GM18499 (cell line): ENCODE measurements around the gene KCTD16.

Experiments
- ATAC-seq: cut with Tn5 transposase; IDR thresholded peaks from one replicate; pipeline ENCODE4 v1.9.1; 2021; ENCODE audit warnings: moderate number of reproducible peaks; ENCODE audit not compliant: insufficient read depth, unreplicated experiment

The KCTD16 gene

DNA sequence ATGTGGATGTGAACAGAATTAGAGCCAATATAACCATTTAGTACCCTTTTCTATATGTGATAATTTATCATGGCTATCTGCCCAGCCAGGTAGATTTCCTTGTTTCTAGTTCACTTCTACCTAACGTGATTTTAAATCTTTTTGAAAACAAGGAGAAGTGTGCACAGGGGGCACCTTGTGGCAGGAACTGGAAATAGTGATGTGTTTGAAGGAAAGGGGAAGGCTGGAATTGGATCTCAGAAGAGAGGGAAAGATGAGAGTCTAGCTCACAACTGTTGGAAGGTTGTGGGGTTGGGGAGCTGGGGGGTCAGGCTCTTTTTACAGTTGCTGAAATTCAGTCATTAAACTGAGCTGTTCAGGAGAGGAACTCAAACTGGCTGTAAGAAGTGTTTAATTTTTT lies 219.5 kb downstream of the KCTD16 start:
- no peak for ATAC-seq

- ATAC-seq = no peak
Measured at GRCh38 chr5:144391044-144391443, 220.4 kb downstream of the KCTD16 start.

DNA sequence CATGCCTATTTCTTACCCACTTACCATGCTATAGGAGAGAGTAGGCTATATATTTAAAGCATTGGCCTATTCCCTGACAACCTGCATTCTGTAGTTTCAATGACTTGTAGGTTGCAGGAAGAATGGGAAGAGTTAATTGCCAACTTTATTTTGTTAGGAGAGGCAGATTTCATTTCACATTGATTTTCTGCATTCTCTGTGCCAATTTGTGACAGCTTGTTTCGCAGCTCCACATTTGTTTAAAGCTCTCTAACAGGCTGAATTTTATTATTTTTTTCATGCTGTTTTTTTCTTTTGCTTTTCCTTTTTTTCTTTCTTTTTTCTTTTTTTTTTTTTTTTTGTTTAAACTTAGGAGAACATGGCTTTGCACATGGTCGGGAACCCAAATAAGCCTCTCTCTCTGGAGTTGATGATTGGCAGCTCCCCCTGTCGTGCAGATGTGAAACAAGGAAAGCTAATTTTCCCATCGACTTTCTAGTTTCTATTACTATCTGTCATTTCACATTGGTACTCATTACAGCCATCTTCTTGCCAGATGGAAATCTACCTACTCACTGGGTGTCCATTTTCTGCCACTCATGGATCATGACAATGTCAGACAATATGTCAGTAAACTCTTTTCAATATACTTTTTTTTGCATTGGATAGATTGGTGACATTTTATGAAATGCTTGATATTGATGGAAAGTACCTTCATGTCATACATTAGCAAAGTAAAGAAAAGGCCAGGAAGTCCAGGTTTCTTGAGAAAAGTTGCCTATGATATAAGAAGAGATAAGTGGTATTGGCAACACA lies 223.2 kb downstream of the KCTD16 start:
- ATAC-seq = no peak

DNA sequence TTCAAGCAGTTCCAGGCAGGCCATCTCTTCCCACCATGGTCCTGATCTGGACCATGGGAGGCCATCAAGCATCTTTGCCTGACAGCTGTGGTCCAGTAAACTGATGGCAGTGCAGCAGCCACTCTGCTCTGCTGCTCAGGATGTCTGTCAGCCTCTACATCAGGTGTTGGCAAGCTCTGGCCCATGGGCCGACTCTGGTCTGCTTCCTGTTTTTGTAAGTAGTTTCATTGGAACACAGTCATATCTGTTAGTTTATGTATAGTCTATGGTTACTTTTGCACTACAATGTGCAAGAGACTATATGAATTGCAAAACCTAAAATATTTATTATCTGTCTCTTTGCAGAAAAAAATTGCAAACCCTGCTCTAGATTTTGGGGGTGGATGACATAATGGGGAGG lies 225.0 kb downstream of the KCTD16 start:
- ATAC-seq = peak; percentile 77

DNA sequence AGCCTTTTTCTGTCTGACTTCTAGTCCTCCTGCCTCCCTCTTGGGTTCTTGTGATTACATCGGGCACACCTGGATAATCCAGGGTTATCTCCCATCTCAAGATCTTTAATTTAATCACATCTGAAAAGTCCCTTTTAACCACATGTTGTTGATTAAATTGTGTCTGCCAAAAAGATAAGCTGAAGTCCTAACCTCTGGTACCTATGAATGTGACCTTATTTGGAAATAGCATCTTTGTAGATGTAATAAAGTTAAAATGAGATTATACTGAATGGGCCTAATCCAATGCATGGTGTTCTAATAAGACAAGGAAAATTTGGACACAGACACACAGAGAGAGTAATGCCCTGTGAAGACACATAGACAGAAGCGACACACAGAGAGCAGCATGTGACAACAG lies 232.4 kb downstream of the KCTD16 start:
- ATAC-seq = no peak

DNA sequence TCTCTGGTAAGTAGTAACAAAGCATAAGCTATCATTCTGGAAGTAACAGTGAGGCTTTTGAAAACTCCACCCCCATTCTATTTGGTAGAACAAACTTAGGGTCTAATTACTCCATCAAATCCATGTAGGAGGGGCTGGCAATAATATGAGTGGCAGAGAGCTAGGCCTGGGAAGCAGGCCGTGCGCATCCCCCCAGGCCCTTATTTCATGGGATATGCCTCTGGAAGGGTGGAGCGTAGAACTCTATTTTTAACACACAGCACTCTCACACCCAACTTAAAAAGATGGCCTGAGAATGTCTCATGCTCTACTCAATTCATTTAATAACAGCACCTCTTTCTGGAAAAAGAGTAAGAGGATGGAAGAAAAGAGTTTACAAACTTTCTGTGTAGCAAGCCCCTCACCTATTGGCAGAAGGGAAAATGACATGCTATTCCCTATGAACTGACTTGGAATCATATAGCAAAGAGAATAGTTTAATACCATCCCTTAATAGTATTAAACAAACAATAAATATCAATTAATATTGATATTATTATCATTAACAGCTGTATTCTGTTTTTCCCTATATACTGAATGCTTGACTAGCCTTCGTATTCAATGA lies 233.2 kb downstream of the KCTD16 start:
- no peak for ATAC-seq

- no peak for ATAC-seq
Measured at GRCh38 chr5:144404672-144405071, 234.0 kb downstream of the KCTD16 start.

- no peak for ATAC-seq
Measured at GRCh38 chr5:144405991-144406390, 235.3 kb downstream of the KCTD16 start.

DNA sequence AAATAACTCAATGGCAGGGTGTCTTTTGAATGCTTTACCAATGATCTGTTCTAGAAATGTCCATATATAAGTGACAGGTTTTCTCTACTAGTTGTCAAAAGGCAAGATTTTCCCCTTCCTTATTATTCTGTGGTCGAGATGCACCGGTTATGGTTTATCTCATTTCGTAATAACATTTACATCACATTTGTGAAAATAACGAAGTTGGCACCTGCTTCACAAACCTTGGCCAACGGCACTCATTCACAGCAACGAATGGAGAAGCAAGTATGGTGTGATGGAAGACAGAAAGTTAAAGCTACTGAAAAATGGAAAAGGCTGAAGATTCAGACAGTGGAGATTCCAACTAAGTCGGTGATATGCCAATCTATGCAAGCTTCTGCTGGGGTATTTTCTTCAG lies 235.8 kb downstream of the KCTD16 start:
- no peak for ATAC-seq

DNA sequence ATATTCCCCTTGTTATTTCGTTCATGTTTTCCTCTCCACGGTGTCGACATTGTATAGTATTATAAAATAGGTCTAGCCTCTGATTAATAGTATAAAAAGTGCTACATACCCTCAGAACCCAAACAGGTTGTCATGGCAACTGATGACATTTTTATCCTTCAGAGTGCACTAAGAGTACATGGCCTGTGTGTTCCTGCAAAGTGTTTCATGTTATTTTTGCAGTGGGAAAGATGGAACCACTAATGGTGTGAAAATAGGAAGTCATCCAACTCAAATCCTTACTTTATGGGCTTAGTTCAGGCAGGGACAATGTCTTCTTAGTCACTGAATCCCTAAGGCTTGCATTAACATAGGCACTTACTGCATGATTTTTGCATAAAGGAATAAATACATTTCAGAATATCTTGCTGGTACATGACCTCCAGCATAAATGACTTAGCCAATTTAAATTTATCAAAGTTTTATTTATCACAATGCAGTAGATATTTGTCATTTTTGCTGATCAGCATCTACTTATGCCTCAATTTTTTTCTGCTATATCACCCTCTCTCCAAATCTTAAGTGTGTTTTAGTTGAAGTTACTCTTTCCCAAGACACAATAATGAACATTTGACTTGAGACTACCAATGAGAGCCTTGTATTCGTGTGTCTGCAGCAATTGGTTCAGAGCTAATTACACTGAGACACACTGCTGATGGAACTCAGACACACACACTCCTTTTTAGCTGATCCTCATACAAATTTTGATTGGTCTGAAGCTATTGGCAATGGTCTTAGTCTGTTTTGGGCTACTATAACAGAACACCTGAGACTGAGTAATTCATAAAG lies 243.7 kb downstream of the KCTD16 start:
- no peak for ATAC-seq

GRCh38 chr5:144416196-144416595 lies 245.5 kb downstream of the KCTD16 start:
- no peak for ATAC-seq

DNA sequence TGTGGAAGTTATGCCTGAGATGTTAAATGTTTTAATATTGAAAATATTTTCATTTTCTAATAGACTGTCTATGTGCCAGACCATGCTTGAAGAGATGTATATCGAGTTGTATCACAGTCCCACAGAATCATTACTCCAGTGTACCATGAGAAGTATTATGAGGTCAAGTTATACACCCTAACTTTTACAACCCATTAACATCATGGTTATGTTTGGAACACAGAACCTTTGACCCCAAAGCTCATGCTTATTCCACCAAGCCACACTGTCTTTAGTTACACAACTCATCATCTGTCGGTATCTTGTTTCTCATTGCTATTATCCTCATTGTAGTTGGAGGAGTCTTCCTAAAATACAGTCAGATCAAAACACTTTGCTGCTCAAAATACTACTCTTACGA lies 248.0 kb downstream of the KCTD16 start:
- no peak for ATAC-seq

DNA sequence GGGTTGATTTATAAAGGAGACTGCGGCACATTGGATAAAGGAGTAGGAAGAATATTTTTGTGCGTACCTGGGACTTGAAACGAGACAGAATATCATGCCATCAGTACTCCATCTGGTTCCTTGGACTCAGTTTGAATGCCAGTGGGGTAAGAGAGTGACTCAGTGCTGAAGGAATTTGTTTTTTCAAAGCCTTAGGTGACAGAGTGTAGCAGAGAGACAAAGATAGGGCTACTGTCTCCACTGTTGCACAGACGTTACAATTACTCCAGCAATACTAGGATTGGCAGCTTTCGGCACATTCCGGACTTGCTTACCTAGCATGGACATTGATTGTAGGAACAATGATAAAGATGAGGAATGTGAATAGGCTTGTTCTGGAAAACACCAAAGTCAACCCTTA lies 250.7 kb downstream of the KCTD16 start:
- ATAC-seq = no peak

DNA sequence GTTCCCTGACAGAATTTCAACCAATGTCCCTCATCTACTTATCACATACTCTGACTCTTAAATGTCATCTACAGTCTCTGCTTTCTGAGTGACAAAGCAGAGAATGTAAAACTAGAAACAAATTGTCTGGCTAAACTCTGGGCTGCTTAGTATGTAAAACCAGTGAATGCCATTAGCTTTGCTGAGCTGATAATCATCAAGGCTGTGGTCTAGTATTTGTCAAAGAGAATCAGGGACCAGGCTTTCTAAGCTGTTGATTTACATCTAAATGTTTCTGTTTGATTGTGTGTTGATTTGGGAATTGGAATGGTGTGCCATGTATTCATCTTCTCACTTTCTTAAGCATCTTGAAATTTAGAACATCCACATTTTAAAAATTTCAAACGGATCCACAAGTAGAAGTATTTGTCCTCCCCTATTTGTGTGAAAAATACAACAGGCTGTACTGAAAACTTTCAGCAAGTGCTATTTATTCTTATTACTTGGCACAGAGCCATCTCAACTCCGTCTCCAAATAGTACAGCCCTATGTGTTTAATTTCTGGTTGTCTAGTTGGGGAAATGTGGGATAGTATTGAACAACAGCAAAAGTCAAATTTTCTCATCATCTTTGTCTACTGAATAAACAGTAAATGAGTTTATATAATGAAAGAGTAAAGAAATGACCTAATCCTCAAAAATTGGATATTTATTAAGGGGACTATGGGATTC lies 251.5 kb downstream of the KCTD16 start:
- ATAC-seq = no peak

DNA sequence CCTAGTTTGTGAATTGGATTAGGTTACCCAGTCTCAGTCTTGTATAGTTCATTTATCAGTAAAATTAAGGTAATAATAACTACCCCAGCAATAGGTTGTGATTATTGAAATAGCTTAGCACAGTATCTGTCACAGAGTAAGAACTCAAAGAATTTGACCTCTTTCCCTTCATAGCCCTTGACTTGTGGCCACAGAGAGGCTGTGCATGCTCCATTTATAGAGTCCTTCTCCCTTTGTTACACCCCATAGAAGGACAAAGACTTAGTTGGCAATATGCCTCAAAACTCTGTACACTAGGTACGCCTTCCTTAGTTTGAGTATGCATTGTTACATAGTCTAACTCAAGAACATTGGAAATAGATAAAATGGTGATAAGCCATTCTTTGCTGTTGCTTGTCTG lies 257.2 kb downstream of the KCTD16 start:
- no peak for ATAC-seq

DNA sequence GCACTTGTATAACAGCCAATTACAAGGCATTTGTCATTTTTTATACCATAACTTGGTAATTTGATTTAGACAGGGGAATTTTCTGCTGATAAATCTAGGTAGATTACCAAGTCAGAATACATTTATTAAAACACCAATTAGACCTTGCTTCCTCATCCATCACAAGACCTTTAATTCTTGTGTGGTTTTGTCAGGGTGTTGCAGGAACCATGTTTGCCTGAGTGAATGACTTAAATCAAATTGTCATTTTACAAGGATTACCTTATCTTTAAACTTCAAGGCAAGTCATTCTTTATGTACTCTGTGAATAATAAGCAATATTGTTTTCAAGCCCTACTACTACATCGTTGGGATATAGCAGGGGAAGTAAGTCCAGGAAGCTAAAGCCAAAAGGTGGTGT lies 257.7 kb downstream of the KCTD16 start:
- no peak for ATAC-seq

GRCh38 chr5:144429405-144429804 lies 258.7 kb downstream of the KCTD16 start:
- no peak for ATAC-seq

GRCh38 chr5:144429905-144430304 lies 259.2 kb downstream of the KCTD16 start:
- no peak for ATAC-seq

- no peak for ATAC-seq
Measured at GRCh38 chr5:144433140-144433822, 262.6 kb downstream of the KCTD16 start.

GRCh38 chr5:144433893-144434292 lies 263.2 kb downstream of the KCTD16 start:
- no peak for ATAC-seq
